Measurements from ENCODE around the gene KCNJ1. TPM values are rescaled to one million over a fixed set of nuclear protein-coding genes. Genes with fewer than 3 reads are reported as not detected.

Gene KCNJ1
- total and polyA plus RNA-seq, 10 of the 15 experiments (the other 5 are each of a cell fraction or from before 2014, with no cell fraction given): not detected

- TF ChIP-seq ZBTB11 (CRISPR knock-in tag; IDR thresholded peaks at IDR 0.05) (no peak), NFXL1 (IDR thresholded peaks at IDR 0.05; ENCODE audit: borderline replicate concordance) (no peak), BMI1 (IDR thresholded peaks at IDR 0.05; ENCODE audit: borderline replicate concordance) (peak; percentile 74), POLR2A (IDR thresholded peaks at IDR 0.05; ENCODE audit: low read depth, low read length) (no peak), HSF1 (IDR thresholded peaks at IDR 0.05; ENCODE audit: low read depth, low read length) (no peak), BCLAF1 (IDR thresholded peaks at IDR 0.05) (no peak), E2F4 (IDR thresholded peaks at IDR 0.05; ENCODE audit: low read depth, low read length) (no peak), BCL11A (IDR thresholded peaks at IDR 0.05; ENCODE audit: low read depth, low read length) (peak; percentile 74), BRCA1 (IDR thresholded peaks at IDR 0.05; ENCODE audit: low read depth, low read length) (no peak), CTCF (IDR thresholded peaks at IDR 0.05 in 2 of 3, conservative IDR thresholded peaks at IDR 0.05 in 1 of 3; ENCODE audit: control insufficient read depth in 2 of 3, extremely low read depth in 1 of 3, insufficient read depth in 1 of 3, low read depth in 3 of 3, low read length in 3 of 3) (no peak), CBX3 (IDR thresholded peaks at IDR 0.05; ENCODE audit: borderline replicate concordance, low read depth) (no peak), ZBTB33 (IDR thresholded peaks at IDR 0.05) (0 out of 2 replicates have a peak, but pooled peaks have one; percentile 54), ATF7 (IDR thresholded peaks at IDR 0.05; ENCODE audit: low read depth) (peak; percentile 83), ZNF207 (IDR thresholded peaks at IDR 0.05; ENCODE audit: borderline replicate concordance) (no peak), RFX5 (IDR thresholded peaks at IDR 0.05; ENCODE audit: low read depth, low read length) (no peak), SMAD1 (IDR thresholded peaks at IDR 0.05; ENCODE audit: low read depth, partially characterized antibody) (peak; percentile 39)
Measured at GRCh38 chr11:128830290-128831173, 36.6 kb downstream of the KCNJ1 start (continued).

Data from GM12878 (cell line).